ENCODE results near the gene LIMK2.
"Not testable (repeated sequence)": the region's sequence is repeated elsewhere in the genome, so short reads cannot be mapped to it uniquely, and the experiment has no call there.

Gene LIMK2

DNA sequence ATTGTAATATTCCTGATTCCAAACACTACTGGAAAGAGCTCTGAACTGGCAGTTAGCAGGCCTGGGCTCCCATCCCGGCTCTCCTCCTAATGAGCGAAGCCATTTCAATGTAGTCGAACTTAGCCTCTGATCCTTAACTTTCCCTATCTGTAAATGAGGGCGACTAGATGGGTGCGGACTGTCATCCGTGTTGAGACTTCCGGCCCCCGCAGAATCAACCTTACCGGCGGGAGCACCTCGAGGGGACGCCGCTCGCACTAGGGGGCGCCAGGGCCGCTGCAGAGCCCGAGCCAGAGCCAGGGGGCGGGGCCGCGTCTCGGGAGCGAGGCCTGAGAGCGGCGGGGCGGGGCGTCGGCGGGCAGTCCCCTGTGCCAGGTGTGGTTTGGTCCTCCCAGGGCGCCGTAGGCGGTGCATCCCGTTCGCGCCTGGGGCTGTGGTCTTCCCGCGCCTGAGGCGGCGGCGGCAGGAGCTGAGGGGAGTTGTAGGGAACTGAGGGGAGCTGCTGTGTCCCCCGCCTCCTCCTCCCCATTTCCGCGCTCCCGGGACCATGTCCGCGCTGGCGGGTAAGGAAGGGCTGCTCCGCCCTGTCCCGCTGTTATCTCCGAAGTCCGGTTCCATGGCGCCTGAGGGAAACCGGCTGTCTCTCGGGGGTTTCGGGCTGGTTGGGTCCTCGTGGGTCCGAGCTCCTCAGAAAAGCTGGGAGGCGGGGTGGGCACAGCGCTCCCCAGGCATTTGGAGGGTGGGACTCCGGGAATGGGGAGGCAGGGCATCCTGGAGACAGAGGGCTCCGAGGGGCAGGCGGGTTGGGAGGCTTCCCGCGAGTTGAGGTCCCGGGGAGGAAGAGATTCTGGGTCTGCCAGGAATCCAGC, at the start of gene LIMK2:
Gene LIMK2, plus strand, starts transcription at position 437 of the 869 bp plus-strand sequence. Its CDS starts 111 bp downstream, at position 548.
- DNase-seq, result peak; percentile 92

DNA sequence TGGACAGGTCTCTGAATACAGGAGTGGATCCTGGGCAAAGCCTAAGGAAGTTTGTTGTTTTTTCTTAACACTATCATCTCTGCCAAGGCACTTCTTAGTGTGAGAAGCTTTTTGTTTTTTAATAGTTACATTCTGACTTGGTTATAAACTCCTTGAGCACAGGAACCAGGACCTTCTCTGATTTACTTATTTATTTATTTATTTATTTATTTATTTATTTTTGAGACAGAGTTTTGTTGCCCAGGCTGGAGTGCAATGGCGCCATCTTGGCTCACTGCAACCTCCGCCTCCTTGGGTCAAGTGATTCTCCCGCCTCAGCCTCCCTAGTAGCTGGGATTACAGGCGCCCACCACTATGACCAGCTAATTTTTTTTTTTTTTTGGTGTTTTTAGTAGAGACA, 41.1 kb upstream of the LIMK2 start:
- DNase-seq, result no peak

DNA sequence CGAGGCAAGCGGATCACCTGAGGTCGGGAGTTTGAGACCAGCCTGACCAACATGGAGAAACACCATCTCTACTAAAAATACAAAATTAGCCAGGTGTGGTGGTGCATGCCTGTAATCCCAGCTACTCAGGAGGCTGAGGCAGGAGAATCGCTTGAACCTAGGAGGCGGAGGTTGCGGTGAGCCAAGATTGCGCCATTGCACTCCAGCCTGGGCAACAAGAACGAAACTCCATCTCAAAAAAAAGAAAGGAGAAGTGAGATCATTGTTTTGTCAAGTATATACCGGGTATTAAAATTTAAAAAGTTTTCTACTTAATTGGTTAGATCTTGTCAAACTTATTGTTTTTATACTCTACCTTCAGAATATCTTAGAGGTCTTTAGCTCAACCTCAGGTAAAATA, 40.4 kb upstream of the LIMK2 start:
- not testable (repeated sequence) for DNase-seq

DNA sequence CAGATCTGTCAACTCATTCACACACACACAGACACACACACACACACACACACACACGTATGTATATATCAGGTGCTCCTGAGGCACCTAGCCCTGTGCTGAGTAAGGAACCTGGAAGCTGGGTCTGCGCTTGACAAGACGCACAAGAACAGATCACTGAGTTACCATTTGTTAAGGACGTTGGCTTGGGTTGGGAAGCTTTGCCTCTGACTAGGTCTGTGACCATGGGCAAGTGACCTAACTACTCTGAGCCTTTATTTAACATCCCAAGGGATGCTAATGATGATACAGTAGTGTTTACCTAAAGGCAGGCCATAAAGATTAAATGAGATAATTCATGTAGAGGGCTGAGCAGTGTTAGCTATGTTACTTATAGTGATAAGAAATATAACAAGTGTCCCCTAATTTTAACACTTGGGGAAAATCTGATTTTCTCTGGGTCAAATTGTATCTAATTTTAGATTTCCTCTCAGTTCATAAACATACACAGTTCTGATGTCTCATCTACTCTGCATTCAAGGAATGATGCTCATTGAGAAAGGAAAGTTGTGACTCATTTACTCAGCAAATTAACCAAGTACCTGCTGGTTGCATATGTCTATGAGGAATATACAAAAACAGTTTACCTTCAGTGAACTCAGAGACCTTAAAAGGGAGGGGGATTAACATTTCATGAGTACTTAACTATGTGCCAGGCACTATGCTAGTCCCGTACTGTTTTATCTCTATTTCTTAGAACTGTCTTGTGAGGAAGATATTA, 38.5 kb upstream of the LIMK2 start:
- DNase-seq, result no peak

DNA sequence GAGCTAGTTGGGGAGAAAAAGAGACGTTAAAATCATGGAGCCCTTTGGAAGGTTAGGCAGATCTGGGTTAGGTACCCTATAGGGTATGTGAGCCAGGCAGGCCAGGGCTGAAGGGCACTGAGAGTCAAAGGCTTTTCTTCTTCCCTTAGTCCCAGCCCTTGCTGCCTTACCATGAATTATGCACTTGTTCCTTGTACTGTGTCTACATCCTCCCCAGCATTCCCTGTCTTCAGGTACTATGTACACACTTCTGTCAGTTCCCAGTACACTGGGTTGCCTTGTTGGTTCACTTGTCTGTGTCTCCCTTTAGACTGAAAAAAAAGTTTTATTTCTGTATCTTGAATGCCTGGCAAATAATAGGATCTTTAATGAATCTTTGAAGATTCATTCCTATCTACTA, 35.2 kb upstream of the LIMK2 start:
- DNase-seq, result no peak

DNA sequence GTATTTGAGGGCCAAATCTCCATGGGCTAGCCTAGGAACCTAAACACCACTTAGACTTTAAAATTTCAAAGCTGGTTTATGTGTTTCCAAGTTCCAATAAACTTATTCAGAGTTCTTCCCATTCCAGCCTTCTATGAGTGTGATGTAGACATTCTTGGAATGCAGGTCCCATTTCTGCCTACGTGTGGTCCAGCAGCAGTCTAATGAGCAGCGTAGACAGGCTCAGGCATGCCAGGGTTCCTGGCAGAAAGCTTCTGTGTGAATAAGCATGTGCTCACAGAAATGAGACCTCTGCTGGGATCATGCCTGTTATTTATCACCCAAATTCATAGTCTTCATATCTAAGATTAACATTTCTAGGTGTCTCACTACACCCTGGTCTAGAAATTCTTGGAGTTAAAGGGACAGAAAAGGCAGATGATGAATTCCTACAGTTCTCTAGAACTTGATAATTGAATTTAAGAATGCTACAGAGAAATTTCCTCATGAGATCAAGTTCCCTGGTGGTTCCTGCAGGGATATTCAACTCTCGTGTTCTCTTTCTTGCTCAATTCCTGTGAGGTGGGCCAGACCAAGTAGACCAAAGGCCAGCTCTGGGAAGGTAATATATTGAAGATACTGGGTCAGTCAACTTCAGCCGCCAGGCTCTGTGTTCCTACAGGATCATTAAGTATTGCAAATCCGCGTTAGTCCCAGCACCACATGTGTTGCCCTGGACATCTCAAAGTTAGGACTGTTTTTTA, 34.5 kb upstream of the LIMK2 start:
- no peak for DNase-seq

DNA sequence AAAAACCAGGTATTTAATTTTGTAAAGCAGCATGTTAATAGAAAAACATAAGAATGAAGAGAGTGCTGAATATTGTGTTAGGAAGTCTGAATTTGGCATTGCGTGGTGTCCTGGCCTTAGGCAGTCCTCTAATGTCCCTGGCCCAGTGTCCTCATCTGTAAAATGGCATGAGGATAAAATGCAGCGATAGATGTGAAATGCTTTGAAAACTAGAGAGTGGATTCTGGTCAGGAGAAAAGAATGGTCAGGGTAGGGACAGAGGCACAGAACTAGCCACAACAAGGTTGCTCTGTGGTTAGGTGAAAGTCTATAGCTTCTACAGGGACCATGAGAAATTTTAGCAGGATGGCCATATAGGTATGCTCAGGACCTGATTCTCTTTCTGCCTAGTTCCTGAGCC, 33.2 kb upstream of the LIMK2 start:
- DNase-seq, result no peak

DNA sequence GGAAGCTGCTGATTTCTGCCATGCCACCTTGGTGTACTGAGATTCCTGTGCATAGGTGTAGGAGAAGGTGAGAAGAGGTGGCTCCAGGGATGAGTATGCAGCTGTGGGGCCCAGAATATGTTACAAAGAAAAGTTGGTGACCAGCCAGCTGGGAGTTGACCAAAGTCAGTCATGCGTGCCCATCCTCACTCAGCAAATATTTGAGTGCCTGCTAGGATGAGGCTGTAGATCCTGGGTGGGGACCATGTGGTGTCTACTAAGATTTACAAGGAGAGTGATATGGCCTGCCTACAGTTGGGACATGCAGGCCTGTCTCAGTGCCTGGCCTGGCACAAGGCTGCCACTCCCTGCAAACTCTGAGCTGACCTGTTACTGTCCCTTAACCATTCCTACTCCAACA, 32.8 kb upstream of the LIMK2 start:
- no peak for DNase-seq

DNA sequence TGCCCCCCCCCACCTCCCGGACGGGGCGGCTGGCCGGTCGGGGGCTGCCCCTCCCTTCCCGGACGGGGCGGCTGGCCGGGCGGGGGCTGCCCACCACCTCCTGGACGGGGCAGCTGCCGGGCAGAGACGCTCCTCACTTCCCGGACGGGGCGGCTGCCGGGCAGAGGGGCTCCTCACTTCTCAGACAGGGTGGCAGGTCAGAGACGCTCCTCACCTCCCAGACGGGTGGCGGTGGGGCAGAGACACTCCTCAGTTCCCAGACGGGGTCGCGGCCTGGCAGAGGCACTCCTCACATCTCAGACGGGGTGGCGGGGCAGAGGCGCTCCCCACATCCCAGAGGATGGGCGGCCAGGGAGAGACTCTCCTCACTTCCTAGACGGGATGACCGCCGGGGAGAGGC, 28.1 kb upstream of the LIMK2 start:
- no peak for DNase-seq

DNA sequence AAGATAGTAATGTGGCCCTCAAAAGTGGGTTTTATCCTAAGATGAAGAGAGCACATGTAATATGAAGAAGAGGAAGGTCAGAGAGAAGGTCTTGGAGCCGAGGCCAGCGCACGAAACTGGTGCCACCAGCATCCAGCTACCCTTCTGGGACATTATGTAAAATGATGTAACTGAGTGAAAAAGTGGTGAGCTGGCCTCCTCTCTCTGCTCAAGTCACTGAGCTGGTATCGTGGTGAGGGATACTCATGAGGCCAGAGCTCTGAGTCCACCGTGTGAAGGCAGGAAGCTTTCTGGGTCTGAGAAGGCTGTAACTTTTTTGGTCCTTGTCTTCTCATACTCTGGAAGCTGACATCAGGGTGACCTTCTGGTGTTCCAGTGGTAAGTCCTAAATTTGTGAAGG, 27.0 kb upstream of the LIMK2 start:
- no peak for DNase-seq

DNA sequence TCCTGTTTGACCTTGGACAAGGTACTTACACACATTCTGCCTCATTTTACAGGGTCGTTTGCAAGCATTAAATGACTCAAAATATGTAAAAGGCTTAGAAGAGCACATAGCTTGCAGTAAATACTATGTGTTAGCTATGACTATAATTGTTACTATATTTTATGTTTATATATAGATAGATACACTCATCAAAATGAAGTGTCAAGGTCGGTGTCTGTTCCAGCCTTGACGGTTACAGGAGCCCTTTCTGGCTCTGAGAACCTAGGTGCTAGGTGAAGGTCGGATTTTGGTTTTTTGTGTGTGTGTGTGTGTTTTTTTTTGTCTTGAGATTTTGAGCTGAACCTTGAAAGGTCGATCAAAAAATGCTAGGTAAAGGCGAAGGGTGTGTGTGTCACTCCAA, 24.5 kb upstream of the LIMK2 start:
- no peak for DNase-seq

DNA sequence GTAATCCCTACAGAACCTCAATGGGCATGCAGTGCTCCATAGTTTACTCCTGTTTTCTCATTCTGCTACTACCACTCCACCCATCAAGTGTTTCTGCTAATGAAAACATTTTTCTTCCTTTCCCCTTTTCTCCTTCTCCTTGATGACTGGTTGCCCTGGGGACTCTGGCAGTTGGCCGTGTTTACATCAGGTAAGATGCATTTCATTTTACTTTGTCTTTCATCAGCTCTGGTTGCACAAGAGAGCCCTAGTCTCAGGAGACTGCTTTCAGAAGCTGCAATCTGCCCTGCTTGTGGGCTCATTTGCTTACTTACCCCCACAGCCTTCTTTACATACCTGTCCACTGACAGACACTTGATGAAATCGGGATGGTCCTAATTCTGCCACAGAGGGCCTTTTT, 19.6 kb upstream of the LIMK2 start:
- DNase-seq, result no peak

DNA sequence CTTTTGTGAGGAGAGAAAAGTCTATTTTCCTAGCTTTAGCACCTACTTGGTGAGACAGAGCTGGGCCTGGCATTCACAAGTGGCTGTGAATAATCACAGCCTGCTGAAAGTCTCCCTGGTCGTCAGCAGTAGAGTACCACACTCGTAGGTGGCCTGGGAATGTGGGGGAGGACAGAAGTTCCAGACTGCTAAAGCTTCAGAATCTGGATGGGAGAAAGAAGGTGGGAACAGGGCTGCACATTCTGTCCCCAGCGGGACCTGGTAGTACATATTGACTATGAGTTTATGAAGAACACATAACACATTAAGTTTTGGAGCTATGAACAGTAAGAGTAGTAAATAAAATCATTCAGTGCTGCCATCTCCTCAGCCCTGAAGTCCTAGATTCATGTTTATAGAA, 19.0 kb upstream of the LIMK2 start:
- no peak for DNase-seq

DNA sequence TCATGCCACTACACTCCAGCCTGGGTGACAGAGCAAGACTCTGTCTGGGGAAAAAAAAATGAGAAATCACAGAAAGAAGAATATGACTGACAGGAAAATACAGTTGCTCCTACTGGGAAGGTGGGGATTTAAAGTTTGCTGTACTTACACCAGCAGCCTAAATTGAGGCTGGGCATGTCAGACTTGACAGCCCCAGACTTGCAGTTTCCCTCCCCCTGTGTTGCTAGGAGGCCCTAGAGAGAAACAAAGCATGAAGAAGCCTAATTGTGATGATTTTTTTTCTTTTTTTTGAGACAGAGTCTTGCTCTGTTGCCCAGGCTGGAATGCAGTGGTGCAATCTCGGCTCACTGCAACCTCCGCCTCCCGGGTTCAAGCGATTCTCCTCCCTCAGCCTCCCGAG, 17.4 kb upstream of the LIMK2 start:
- not testable (repeated sequence) for DNase-seq

DNA sequence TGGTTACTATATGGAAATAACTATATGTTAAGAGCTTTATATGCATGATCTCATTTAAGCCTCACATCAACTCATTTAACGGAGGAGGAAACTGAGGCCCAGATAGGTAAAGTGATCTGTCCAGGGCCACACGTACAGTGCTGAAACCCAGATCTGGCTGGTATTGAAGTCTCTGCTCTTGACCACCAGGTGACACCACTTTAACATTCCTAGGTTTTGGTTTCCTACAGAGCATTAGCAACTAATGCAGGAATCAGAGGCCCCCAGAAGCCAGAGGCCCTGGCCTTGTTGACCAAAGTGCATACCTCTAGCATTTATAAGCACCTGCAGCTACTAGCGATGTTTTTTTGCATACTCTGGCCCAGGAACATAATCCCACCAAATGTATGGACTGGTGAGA, 12.9 kb upstream of the LIMK2 start:
- DNase-seq, result no peak

DNA sequence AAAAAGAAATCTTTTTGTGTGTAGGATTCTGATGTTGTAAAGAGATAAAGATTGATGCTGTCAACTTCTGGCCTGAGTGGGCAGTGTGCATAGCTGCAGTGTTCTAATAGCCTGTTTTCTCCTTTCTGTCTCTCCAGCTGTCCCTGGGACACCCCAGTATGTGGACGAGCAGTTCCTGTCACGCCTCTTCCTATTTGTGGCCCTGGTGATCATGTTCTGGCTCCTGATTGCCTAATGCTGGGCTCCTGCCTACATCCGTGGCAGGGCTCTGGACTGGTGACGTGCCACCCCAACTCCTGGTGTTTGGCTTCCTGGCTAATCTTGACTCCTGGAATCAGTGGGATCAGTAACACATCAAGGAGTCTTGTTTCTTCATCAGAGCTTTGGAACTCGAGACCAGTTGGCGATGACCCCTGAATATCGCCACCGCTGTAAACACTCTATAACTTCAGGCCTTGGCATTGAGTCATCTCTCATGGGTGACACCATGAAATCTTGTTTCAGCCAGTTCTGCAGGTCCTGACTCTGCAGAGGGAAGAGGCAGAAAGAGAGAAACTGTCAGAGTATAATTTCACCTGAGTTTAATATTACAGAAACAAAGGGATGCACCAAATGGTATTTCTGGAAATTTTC, 7.6 kb upstream of the LIMK2 start:
- not testable (repeated sequence) for DNase-seq

DNA sequence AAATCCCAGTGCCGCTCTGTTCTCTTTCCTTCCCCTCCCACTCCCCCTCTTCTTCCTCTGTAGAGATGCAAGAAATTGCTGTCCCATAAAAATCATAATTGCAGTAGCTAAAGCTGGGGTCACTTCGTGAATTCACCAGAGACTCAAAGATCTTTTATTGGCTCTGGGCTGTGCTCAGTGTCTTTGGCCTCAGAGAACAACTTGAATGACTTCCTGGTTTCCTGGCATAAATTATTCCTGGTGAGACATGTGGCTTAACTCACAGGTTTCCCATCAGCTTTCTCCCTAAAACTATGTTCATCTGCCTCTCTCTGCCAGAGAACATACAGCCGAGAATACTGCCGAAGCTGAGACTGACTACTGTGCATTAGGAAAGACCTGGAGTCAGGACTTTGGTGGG, 7.0 kb upstream of the LIMK2 start:
- DNase-seq, result not testable (repeated sequence)

DNA sequence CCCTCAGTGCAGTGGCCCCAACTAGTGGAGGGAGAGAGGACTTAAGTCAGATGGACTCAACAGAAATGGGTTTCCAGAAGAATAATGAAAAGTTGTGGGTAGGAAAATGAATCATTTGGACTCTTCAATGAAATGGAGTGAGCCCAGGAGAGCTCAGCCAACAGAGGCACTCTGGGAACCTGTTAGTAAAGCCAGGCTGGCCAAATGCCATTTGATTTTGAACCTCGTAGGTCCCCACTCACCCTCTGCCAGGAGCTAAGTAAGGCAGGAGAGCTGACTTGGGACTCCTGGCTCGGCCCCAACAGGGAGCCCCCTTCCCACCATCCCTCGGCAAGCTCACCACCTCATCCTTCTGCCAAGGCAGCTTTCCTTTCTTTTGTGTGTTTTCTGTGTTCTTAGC, 5.6 kb upstream of the LIMK2 start:
- not testable (repeated sequence) for DNase-seq

DNA sequence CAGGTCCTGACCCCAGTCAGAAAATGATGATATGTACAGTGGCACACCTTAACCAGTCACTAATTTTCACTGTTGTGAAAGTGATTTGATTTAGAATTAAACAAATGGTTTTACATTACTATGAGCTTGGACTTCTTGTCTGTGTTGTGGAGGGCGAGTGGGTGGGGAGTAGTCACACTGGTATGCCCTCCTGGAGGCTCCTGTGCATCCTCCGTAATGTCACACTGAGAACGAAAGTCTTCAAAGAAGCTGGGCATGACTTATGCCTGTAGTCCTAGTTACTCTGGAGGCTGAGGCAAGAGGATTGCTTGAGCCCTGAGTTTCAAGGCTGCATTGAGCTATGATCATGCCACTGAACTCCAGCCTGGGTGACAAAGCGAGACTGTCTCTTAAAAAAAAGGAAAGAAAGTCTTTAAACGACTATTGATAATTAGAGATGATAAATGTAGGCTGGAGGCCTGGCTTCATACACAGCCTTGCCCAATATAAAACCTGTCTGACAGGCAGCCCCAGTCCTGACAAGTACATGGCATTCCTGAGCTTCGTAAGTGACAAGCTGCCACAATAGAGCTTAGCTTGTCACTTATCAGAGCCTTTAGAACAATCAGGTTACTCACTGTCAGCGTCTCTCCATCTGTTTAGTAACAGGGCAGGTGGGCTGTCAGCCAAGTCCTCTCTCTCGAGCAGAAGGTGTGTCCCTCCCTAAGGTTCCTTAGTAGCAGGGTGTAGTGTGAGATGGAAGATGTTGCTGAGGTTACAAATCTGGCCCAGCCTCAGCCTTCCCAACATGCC, 5.0 kb upstream of the LIMK2 start:
- DNase-seq, result no peak

DNA sequence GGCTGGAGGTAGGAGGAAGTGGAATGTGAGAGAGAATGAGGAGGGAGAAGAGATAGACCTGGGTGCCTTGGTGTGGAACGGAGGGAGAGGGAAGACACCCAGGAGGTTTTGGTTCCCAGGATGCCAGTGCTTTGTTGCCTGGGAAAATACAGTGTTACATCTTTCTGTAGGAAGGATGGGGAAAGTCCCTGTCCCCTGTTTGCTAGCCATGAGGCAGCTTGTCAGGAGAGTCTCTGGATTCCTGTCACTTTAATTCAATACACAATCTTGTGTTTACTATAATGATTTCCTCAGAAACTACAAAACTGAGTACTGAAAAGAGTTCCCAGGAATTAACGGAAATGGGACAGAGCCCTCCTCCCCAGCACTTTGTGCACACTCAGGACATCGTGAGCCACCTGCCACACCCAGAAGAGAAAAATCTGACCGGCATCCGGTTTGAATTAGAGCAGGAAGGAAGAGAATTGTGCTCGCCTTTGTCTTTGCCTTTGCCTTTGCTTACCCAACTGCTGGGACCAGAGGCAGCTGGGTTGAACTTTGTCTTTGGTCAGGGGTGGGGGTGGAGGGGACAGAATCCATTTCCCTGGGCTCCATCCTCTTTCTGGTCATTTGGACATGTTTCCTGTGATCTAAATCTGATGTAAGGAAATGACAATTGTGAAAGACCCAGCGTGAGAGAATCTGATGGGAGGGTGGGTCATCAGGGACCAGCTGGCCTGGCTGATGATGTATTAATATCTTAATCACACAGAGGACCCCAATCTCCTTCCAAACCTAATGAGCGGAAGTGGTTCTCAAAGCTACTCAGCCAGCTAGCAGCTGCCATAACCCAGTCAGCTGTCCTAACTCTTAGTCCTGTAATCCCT, 1.3 kb upstream of the LIMK2 start:
- DNase-seq, result no peak

DNA sequence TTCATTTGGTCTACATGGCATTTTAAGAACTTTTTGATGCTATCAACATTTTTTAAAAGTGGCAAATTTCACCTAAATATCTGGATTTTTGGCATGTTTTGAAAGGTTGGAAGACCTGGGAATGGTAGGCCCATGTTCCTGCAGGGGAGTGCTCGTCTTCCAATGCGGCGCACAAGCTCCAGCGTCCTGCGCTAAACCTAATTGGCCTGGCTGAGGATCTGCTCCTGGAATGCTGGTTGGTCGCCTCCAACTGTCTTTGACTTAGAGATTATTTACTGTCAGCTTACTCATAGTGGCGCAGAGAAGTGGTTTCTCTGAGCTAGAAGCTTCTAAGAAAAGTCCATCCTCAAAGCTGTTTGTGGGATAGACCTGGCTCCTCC, 626 bp upstream of the LIMK2 start:
- no peak for DNase-seq

Measured in right forelimb (tissue), 1 donor.